Astrocyte (in vitro differentiated cells and primary cell): ENCODE measurements around the gene CHN1. TPM values are rescaled to one million over a fixed set of nuclear protein-coding genes. Genes with fewer than 3 reads are reported as not detected.
A peak's percentile ranks its signal among the peaks of the same experiment; 100 is the strongest.

ENCODE experiments used
- DNase-seq: peaks from one replicate; pipeline ENCODE4 v3.0.0-alpha.2; 2010; ENCODE audit warnings: low read depth
- FAIRE-seq: peaks from 2 replicates; lab custom pipeline; 2011; peaks lifted over from hg19 to GRCh38; lab: Jason Lieb, UNC
- H2AFZ ChIP-seq: 2 replicates; pipeline ENCODE4 v1.6.0; 2012; ENCODE audit warnings: low read depth, low read length, inconsistent platforms
- H3K27ac ChIP-seq: 2 replicates; pipeline ENCODE4 v1.5.1; 2011; ENCODE audit warnings: low read depth, low read length, inconsistent platforms
- H3K27me3 ChIP-seq: 2 replicates; pipeline ENCODE4 v1.6.0; 2011; ENCODE audit warnings: low read length, inconsistent platforms; ENCODE audit not compliant: insufficient read depth
- H3K36me3 ChIP-seq: 2 replicates; pipeline ENCODE4 v1.5.1; 2011; ENCODE audit warnings: low read length, inconsistent platforms; ENCODE audit not compliant: insufficient read depth
- H3K4me1 ChIP-seq: 2 replicates; pipeline ENCODE4 v1.5.1; 2011; ENCODE audit warnings: low read length, inconsistent platforms; ENCODE audit not compliant: insufficient read depth
- H3K4me2 ChIP-seq: 2 replicates; pipeline ENCODE4 v1.6.0; 2012; ENCODE audit warnings: low read length, inconsistent platforms
- H3K4me3 ChIP-seq: 2 replicates; pipeline ENCODE4 v1.5.1; 2011; ENCODE audit warnings: low read depth, mild to moderate bottlenecking, low read length, inconsistent platforms; ENCODE audit not compliant: insufficient read depth
- H3K79me2 ChIP-seq: 2 replicates; pipeline ENCODE4 v1.6.0; 2012; ENCODE audit warnings: mild to moderate bottlenecking, low read length, inconsistent platforms; ENCODE audit not compliant: insufficient read depth
- H3K9ac ChIP-seq: 2 replicates; pipeline ENCODE4 v1.6.0; 2012; ENCODE audit warnings: mild to moderate bottlenecking, low read length, inconsistent platforms
- H3K9me3 ChIP-seq: 2 replicates; pipeline ENCODE4 v1.5.1; 2012; ENCODE audit warnings: low read depth, mild to moderate bottlenecking, low read length, inconsistent platforms; ENCODE audit not compliant: insufficient read depth
- H4K20me1 ChIP-seq: 2 replicates; pipeline ENCODE4 v1.6.0; 2012; ENCODE audit warnings: low read length, inconsistent platforms; ENCODE audit not compliant: insufficient read depth
- H3K27ac Mint-ChIP-seq: one replicate; pipeline ENCODE4 v1.8.0; 2021; ENCODE audit warnings: mild to moderate bottlenecking, mixed read lengths; ENCODE audit not compliant: unreplicated experiment
- H3K27me3 Mint-ChIP-seq: one replicate; pipeline ENCODE4 v1.8.0; 2021; ENCODE audit warnings: low read depth, mixed read lengths; ENCODE audit not compliant: unreplicated experiment
- H3K36me3 Mint-ChIP-seq: one replicate; pipeline ENCODE4 v1.8.0; 2021; ENCODE audit warnings: low read depth, mixed read lengths; ENCODE audit not compliant: unreplicated experiment
- H3K4me1 Mint-ChIP-seq: one replicate; pipeline ENCODE4 v1.8.0; 2021; ENCODE audit warnings: low read depth, mixed read lengths; ENCODE audit not compliant: unreplicated experiment
- H3K4me3 Mint-ChIP-seq: one replicate; pipeline ENCODE4 v1.8.0; 2021; ENCODE audit warnings: mild to moderate bottlenecking, moderate library complexity, mixed read lengths; ENCODE audit not compliant: unreplicated experiment
- H3K9me3 Mint-ChIP-seq: one replicate; pipeline ENCODE4 v1.8.0; 2021; ENCODE audit warnings: mild to moderate bottlenecking, mixed read lengths; ENCODE audit not compliant: unreplicated experiment
- CTCF ChIP-seq: IDR thresholded peaks from 2 replicates; pipeline ENCODE4 v1.5.1; 2011; ENCODE audit warnings: low read depth, mild to moderate bottlenecking, inconsistent platforms, low read length, moderate library complexity; ENCODE audit not compliant: insufficient read depth
- EZH2 ChIP-seq: IDR thresholded peaks from 2 replicates; pipeline ENCODE4 v1.6.1; 2012; ENCODE audit warnings: mild to moderate bottlenecking, low read length, inconsistent platforms; ENCODE audit not compliant: insufficient read depth
- total RNA-seq: library from RNA; stranded (reverse); gene quantifications from 2 replicates; pipeline ENCODE4 v1.2.1, GENCODE V29; 2021

Gene CHN1
- total RNA-seq, 1 donor from 2014 or later, result 23.9 TPM

GRCh38 chr2:175003875-175004729 is 1.1 kb downstream of the CHN1 start:
- peak overlapping the region; percentile 48 for H3K4me3 ChIP-seq
- Mint-ChIP-seq H3K4me1 (peaks cover 9% of the 10 kb centered on the region), H3K27ac (peak overlapping the region; percentile 85), H3K27me3 (peaks cover 12% of the 10 kb centered on the region), H3K36me3 (no peaks in the 10 kb centered on the region), H3K9me3 (no peaks in the 10 kb centered on the region), H3K4me3 (peak overlapping the region; percentile 97)
- no peaks in the 10 kb centered on the region for H4K20me1 ChIP-seq
- DNase-seq, result no peak
- TF ChIP-seq EZH2, result no peak
- TF ChIP-seq CTCF, result no peak
- no peaks in the 10 kb centered on the region for H3K9me3 ChIP-seq
- no peaks in the 10 kb centered on the region for H3K36me3 ChIP-seq
- H2AFZ ChIP-seq, result peak overlapping the region; percentile 46
- H3K4me2 ChIP-seq, result peak overlapping the region; percentile 88
- H3K9ac ChIP-seq, result peak overlapping the region; percentile 31
- peaks cover 38% of the 10 kb centered on the region for H3K27me3 ChIP-seq
- H3K27ac ChIP-seq, result no peak overlapping the region
- H3K79me2 ChIP-seq, result no peaks in the 10 kb centered on the region
- no peaks in the 10 kb centered on the region for H3K4me1 ChIP-seq
- no peak for FAIRE-seq

DNA sequence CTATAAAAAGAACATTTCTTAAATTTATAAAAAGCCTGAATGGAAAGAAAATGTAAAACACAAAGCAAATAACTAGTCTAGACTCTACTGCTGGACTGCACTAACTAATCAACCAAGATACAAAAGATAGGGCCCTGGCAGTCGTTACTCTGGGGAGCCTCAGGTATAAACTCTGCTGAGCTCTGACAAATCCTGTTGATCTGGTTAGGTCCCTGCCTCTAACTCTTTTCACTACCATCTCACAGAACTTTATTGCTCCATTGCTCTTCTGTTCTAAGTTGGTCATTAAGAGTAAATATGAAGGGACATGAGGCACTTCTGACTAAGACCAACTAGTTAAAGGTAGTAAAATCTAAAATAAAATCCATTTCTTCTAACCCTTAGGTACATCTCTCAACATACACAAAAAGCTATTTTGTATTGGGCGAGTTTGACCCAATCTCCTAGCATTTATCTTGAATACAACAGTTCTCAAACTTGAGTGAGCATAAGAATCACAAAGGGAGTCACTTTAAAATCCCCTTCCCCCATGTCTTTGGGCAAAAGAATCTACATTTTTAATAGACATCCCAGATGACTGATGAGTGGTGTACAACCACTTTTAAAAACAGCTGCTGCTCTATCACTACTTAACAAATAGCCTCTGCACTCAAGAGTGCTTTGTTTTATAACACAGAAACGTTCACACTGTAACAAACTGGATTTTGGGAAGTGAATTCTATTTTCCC is 2.5 kb downstream of the CHN1 start:
- DNase-seq (peak; percentile 41), FAIRE-seq (no peak)
- H3K4me2 ChIP-seq, result no peak overlapping the region
- Mint-ChIP-seq H3K4me3 (no peak overlapping the region), H3K9me3 (no peaks in the 10 kb centered on the region), H3K27me3 (peaks cover 9% of the 10 kb centered on the region), H3K36me3 (no peaks in the 10 kb centered on the region), H3K27ac (peak overlapping the region; percentile 18), H3K4me1 (peaks cover 9% of the 10 kb centered on the region)
- peaks cover 35% of the 10 kb centered on the region for H3K27me3 ChIP-seq
- no peaks in the 10 kb centered on the region for H3K79me2 ChIP-seq
- no peak overlapping the region for H3K27ac ChIP-seq
- H3K4me1 ChIP-seq, result peaks cover 6% of the 10 kb centered on the region
- no peaks in the 10 kb centered on the region for H3K9me3 ChIP-seq
- H4K20me1 ChIP-seq, result no peaks in the 10 kb centered on the region
- H3K4me3 ChIP-seq, result no peak overlapping the region
- H2AFZ ChIP-seq, result no peak overlapping the region
- no peak overlapping the region for H3K9ac ChIP-seq
- H3K36me3 ChIP-seq, result no peaks in the 10 kb centered on the region
- TF ChIP-seq CTCF (no peak), EZH2 (no peak)
